OCI-M1 (cell line): ENCODE results near the gene LRRN4.
"Not testable (repeated sequence)": the region's sequence is repeated elsewhere in the genome, so short reads cannot be mapped to it uniquely, and the experiment has no call there.

Experiments
- DNase-seq: peaks from one replicate; lab custom pipeline; 2025; lab: John Stamatoyannopoulos, UW

LRRN4 gene

GRCh38 chr20:6058684-6059295 is 4.9 kb upstream of the LRRN4 start:
- no peak for DNase-seq

- DNase-seq = peak; percentile 56
These were observed 3.8 kb upstream of the LRRN4 start for GRCh38 chr20:6057691-6058090.

DNA sequence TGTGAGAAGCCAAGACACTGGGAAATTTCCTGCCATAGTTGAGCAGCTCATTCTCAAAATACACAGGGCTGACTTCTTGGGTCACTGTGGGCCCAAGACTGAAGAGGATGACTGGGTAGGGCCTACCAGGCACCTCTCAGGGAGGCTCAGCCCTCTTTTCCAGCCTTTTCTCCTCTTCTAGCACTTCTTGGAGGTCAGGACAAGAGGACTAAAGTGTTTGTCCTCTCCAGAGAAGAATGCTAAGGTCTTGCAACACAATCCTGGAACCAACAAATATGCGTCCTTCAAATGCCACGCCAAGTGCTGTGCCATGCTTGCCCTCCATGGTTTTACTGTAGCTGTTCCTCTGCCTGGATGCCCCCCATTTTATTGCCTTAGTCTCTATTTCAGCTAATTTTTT is 3.3 kb upstream of the LRRN4 start:
- no peak for DNase-seq

DNA sequence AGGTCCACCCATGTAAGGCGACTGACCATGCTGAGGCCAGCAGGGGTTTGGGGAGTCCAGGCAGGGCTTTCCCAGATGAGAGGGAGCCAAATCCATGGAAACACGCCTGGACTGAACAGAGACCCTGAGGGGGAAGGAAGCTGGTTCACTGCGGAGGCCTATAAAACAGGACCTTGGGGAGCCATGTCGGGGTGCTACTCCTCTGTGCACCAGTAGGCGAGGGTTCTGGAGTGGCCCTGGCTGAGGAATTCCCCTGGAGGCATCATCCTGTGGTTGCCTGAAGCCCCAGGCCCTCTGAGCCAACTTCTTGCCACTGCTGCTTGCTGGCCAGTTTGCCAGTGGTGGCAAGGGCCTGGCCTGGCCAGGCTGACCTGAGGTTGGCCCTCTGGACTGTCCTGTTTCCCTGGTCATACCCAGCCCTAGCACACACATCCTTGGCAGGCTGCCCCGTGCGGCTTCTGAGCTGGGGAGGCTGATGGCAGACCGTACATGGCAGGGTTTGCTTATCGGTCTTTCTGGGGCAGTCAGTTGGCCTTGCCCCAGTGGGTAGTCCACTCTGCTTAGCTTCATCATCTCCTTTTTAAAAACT is 2.2 kb upstream of the LRRN4 start:
- DNase-seq = no peak

GRCh38 chr20:6055161-6055783 is 1.4 kb upstream of the LRRN4 start:
- DNase-seq = peak; percentile 82

GRCh38 chr20:6054689-6055051 is 810 bp upstream of the LRRN4 start:
- DNase-seq = peak; percentile 76

- DNase-seq = no peak
These were observed 640 bp downstream of the LRRN4 start for GRCh38 chr20:6053064-6053775.

DNA sequence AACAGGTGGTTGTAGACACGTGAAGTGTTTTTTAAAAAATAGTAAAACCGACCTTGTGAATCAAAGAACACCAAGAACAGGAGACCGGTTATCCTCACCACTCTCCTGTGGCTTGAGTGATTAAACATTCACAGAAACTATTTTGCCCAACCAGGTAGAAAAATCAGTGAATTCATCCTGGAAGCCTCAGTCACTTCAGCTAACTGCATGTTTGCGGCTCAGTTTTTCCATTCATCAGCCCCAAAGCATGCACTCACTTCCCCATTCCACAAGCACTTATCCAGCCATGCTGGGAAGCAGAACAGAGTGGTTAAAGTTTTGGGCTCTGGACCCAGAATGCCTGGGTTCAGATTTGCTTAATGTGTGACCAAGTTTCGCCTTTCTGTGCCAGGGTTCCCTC is 2.4 kb downstream of the LRRN4 start:
- no peak for DNase-seq

GRCh38 chr20:6048391-6048790 is 5.5 kb downstream of the LRRN4 start:
- DNase-seq = no peak

DNA sequence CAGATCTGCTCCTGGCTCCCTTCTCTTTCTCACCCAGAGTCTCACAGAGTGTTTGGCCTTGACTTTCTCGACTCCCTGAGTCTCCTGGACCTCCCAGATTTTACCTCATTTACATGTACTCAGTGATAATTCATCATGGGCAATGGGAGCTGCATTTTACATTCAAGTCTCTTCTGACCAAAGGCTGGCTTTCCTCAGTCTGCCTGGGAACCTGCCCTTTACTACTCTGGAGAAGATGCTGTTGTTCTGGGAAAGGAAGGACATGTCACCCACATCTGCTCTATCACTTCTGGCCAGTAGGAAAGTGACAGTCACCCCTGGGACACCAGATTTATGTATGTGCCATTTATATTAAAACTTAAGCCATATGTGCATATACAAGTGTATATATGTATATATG is 7.4 kb downstream of the LRRN4 start:
- no peak for DNase-seq

DNA sequence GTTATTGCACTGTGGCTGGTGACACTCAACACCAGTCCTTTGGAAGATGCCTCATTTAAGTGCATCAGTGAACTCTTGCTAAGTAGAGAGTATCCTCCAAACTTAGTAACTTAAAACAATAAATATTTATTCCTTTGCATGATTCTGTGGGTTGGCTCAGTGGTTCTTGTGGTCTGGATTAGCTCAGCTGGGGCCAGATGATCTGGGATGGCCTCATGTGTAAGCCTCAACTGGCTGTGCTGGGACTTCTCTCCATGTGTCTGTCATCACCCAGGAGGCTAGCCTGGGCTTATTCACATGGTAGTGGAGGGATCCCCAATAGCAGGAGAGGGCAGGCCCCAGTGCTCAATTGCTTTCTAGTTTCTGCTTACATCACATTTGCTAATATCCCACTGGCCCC is 8.3 kb downstream of the LRRN4 start:
- DNase-seq = peak; percentile 41

- DNase-seq = peak; percentile 39
These were observed 9.7 kb downstream of the LRRN4 start for GRCh38 chr20:6044115-6044514.

GRCh38 chr20:6041808-6042265 is 12.0 kb downstream of the LRRN4 start:
- DNase-seq = no peak

DNA sequence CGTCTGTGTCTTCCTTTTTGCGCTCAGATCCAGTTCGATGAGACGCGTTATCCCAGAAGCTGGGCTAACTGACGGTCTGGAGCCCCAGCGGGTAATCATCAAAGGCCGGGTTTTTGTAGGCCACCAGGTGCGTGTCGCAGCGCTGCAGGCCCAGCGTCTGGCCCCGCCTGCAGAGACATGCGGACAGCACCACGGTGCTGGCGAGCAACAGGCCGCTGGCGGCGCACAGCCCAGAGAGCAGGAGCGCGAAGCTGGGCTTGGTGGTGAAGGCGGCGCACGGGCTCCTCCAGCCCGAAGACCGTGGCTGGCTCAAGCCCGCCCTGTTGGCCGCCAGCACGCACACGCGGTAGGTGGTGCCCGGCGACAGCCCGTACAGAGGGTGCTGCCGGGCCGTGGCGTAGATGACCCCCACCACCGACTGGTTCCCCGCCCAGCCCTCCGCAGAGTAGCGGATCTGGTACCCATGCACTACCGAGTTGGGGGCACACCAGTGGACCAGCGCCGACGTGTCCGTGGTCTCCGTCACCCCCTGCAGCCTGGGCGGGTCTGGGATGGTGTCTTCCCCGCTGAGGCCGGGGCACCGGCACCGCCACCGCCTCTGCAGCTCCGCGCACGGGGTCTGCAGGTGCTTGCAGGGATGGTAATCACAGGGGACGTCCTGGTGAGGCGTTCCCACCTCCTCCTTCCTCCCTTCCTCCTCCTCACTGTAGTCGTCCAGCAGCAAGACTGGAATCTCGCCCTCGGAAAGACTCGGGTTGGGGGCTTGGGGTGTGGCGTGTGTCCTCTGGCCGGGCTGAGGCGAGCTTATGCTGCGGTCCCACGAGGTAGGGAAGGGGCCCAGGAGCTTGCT is 12.7 kb downstream of the LRRN4 start:
- no peak for DNase-seq

- DNase-seq = no peak
These were observed 13.3 kb downstream of the LRRN4 start for GRCh38 chr20:6040540-6040939.

DNA sequence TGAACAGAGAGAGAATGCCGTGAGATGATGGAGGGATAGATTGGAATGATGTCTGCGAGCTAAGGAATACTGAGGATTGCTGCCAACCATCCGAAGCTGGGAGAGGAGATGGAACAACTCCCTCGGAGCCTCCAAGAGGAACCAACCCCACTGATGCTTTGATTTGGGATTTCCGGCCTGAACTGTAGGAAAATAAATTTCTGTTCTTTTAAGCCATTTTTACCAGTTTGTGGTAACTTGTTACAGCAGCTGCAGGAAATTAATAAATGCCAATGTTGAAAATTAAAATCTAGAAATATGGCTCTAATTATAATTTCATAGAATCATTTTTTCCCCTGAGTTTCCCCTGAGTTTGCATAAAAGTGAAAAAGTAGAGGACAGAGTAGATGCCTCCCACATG is 14.1 kb downstream of the LRRN4 start:
- DNase-seq = no peak

DNA sequence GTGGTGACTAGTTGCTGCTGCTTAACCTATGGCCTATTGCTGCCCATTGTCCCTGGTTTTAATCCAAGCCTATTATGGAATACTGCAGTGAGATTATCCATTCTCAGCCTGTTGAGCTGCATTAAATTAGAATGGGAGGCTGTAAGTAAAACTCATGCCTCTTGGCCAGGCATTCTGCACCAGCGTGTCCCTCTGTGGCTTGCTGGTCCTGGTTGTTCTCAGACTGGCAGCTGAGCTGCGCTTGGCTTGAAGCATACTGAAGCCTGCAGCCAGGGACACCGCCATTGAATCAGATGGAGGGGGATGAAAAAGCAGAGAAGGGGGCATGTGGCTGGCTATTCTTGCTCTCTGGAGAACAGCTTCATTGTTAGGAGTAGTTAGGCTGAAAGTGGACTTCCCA is 15.6 kb downstream of the LRRN4 start:
- DNase-seq = no peak

GRCh38 chr20:6037082-6037481 is 16.8 kb downstream of the LRRN4 start:
- no peak for DNase-seq

GRCh38 chr20:6036213-6036612 is 17.6 kb downstream of the LRRN4 start:
- no peak for DNase-seq

DNA sequence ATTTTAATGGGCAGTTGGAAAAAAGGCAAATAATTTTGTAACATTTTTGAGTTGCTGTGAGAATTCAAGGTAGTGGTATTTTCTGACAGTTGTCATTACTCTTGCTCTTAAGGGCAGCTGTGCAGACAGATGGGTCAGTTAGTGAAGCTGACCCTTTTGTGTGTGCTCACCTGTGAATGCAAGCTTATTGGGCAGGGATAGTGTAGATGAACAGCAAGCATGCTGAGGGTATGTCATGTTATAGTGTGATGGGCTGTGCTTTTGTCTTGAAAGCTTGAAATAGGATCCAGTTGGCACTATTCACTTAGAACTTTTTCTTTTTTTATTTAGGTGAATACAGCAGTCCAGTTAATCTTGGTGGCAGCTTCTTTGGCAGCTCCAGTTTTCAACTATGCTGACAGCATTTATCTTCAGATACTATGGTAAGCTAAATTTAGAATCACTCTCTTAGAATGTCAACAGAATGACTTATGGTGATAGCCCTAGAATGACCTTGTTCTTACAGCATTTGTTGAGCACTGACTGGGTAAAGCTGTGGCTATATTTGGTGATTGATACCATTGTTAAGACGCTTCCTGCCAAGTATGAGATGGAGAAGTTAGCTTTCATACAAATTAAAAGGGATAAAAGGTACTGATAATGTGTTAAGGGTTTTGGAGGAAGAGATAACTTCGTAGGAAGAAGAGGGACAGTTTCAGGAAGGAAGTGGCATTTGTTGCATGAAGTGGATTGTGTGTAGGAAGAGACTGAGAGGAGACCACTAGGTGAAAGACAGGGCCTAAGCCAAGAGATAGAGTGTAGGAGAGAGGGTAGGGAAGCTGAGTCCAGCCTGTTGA is 19.5 kb downstream of the LRRN4 start:
- peak; percentile 79 for DNase-seq

DNA sequence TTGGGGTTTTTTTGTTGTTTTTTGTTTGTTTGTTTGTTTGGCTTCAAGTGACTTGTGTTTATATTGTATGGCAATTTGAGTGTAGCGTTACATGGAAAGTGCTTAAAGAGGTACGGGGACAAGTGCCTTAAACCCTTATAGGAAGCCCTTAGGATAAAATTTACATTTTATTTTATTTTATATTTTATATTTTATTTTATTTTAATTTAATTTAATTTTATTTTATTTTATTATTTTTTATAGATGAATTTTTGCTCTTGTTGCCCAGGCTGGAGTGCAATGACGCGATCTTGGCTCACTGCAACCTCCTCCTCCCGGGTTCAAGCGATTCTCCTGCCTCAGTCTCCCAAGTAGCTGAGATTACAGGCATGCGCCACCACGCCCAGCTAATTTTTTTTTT is 21.0 kb downstream of the LRRN4 start:
- DNase-seq = not testable (repeated sequence)
